Lung (tissue), 12 donors: ENCODE results near the gene IFNA6. TPM values are rescaled to one million over a fixed set of nuclear protein-coding genes. Genes with fewer than 3 reads are reported as not detected.

ENCODE experiments used
- ATAC-seq: fragments of 200-7000 bp; cut with Tn5 transposase; one replicate; pipeline ENCODE4 v1.9.1; 2020; ENCODE audit warnings: moderate number of reproducible peaks; ENCODE audit not compliant: insufficient read depth, low FRiP score
- DNase-seq, 3 donors: peaks; one replicate each; pipeline ENCODE4 v3.0.0-alpha.2; 2013 to 2017
- H3K27ac ChIP-seq, 2 donors: one replicate each; pipeline ENCODE4 v1.5.1; 2013; ENCODE audit warnings: mild to moderate bottlenecking in 2 of 2, moderate library complexity in 2 of 2, control low read depth in 1 of 2, inconsistent platforms in 1 of 2, low read depth in 1 of 2, low read length in 1 of 2
- H3K27me3 ChIP-seq, 3 donors: one replicate each; pipeline ENCODE4 v1.5.1; 2013; ENCODE audit warnings: low read length in 2 of 3; ENCODE audit not compliant: control insufficient read depth in 3 of 3, insufficient read depth in 3 of 3
- H3K36me3 ChIP-seq, 4 donors: one replicate each; pipeline ENCODE4 v1.5.1; 2013; ENCODE audit warnings: low read length in 4 of 4, mild to moderate bottlenecking in 1 of 4, moderate library complexity in 1 of 4; ENCODE audit not compliant: control insufficient read depth in 4 of 4, insufficient read depth in 4 of 4
- H3K4me1 ChIP-seq, 5 donors: one replicate each; pipeline ENCODE4 v1.5.1; 2013; ENCODE audit warnings: low read length in 5 of 5, mild to moderate bottlenecking in 2 of 5, moderate library complexity in 1 of 5; ENCODE audit not compliant: control insufficient read depth in 5 of 5, insufficient read depth in 5 of 5
- H3K4me3 ChIP-seq: one replicate; pipeline ENCODE4 v1.5.1; 2013; ENCODE audit warnings: mild to moderate bottlenecking, control low read depth, moderate library complexity
- H3K9ac ChIP-seq, 2 donors: one replicate each; pipeline ENCODE4 v1.5.1; 2013; ENCODE audit warnings: low read length in 2 of 2, control low read depth in 1 of 2; ENCODE audit not compliant: insufficient read depth in 1 of 2
- H3K9me3 ChIP-seq, 4 donors: one replicate each; pipeline ENCODE4 v1.5.1; 2013; ENCODE audit warnings: low read length in 3 of 4, mild to moderate bottlenecking in 1 of 4, moderate library complexity in 1 of 4; ENCODE audit not compliant: control insufficient read depth in 4 of 4, insufficient read depth in 3 of 4
- WGBS, 2 donors: extraction: QIAGEN DNeasy Blood & Tissue Kit; methylation state at CpG; one replicate each; pipeline ENCODE4 v1.1.7; 2013; 5-methylcytosine and 5-hydroxymethylcytosine counted together
- polyA plus RNA-seq, 2 donors: library from polyadenylated mRNA; stranded (reverse); fragments of 200-250 nt; gene quantifications; one replicate each; pipeline ENCODE4 v1.2.1, GENCODE V29; 2013
- total RNA-seq, 2 donors: library from RNA; depleted of rRNA in 1 of 2; stranded (reverse); fragments of >200 nt in 1 of 2; gene quantifications; one replicate each; pipeline ENCODE4 v1.2.1, GENCODE V29; 2014 to 2021
- TF ChIP-seq, protein P1 (sequence below): IDR thresholded peaks from 2 replicates; pipeline ENCODE4 v1.5.1; 2012; ENCODE audit warnings: mild to moderate bottlenecking; ENCODE audit errors: control extremely low read depth, extremely low read depth
- donor health status: control.
- donor health status: control.
- donor health status: Bipolar disorder and iron deficiency.
- donor health status: healthy.
- donor health status: DM: yes; HTN: yes; CAD: no.

IFNA6 gene
- total and polyA plus RNA-seq, 4 donors: not detected

DNA sequence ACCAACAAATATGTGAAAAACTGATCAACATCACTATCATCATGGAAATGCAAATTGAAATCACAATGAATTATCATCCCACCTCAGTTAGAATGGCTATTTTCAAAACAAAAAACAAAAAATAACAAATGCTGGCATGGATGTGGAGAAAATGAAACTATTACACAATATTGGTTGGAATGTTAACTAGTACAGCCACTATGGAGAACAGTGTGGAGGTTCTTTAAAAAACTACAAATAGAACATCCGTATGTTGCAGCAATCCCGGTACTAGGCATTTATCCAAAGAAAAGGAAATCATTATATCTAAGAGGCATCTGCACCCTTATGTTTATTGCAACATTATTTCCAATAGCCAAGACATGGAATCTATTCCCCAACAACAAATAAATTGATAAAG is 36.5 kb downstream of the IFNA6 start:
- TF ChIP-seq, protein P1, sequence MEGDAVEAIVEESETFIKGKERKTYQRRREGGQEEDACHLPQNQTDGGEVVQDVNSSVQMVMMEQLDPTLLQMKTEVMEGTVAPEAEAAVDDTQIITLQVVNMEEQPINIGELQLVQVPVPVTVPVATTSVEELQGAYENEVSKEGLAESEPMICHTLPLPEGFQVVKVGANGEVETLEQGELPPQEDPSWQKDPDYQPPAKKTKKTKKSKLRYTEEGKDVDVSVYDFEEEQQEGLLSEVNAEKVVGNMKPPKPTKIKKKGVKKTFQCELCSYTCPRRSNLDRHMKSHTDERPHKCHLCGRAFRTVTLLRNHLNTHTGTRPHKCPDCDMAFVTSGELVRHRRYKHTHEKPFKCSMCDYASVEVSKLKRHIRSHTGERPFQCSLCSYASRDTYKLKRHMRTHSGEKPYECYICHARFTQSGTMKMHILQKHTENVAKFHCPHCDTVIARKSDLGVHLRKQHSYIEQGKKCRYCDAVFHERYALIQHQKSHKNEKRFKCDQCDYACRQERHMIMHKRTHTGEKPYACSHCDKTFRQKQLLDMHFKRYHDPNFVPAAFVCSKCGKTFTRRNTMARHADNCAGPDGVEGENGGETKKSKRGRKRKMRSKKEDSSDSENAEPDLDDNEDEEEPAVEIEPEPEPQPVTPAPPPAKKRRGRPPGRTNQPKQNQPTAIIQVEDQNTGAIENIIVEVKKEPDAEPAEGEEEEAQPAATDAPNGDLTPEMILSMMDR: no peak
- Histone ChIP-seq H3K9me3 (no peaks in the 10 kb centered on the region), H3K4me1 (peaks cover 0 to 11% (median 0%) of the 10 kb centered on the region in 5 donors), H3K27me3 (peaks cover 0 to 3% (median 0%) of the 10 kb centered on the region in 3 donors), H3K36me3 (no peaks in the 10 kb centered on the region), H3K27ac (no peak overlapping the region), H3K4me3 (no peak overlapping the region), H3K9ac (no peak overlapping the region)
- DNase-seq (no peak), ATAC-seq (no peak)
- 76 to 83% methylated on average over 2 of the region's 2 CpGs for WGBS, 2 donors

DNA sequence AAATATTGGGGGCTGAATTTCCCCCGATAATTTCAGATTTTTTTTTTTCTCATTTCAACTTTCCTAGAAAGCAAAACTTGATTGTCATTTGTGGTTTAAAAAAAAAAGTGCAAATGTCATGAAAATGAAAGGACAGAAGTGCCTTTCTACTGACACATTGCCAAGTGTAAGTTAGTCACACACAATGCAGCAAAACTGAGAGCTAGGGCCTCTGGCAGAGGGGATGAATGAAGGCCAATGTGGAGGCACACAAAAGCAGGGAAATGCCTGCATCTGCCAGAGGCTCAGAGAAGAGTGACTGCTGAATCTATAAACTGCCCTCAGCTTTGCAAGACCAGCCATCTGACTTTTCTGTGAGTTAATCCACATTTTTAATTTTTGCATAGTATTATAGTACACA is 38.8 kb downstream of the IFNA6 start:
- peaks cover 0 to 4% (median 0%) of the 10 kb centered on the region in 3 donors for H3K27me3 ChIP-seq
- WGBS, 2 donors: 60 to 76% methylated on average over 1 of the region's 1 CpG
- ATAC-seq: no peak

DNA sequence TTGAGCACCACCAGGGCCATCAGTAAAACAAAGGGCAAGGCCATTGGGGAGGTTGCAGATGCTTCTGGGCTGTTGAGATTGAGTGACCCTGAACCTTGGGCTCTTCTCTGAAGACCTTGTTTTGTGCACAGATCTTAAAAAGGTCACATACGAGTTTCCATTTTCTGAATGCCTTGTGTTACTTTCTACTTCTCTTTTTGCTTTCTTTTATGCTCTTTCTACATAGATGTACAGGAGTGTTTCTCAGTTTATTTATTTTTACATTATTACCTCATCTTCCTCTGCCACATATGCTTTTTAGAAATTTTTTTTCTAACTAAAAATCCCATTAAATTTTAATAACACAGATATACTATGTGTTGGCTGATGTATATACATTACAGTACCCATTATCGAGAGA is 45.5 kb downstream of the IFNA6 start, which contains the start of gene IFNA5:
Gene IFNA5 (minus strand): TSS at position 101 of the 400 bp plus-strand sequence. CDS start 57 bp downstream, at position 44.
- Histone ChIP-seq H3K27me3 (peaks cover 0 to 4% (median 0%) of the 10 kb centered on the region in 3 donors), H3K9me3 (no peaks in the 10 kb centered on the region), H3K36me3 (no peaks in the 10 kb centered on the region), H3K27ac (no peak within 1 kb of the TSS), H3K9ac (no peak within 1 kb of the TSS), H3K4me3 (no peak within 1 kb of the TSS), H3K4me1 (no peaks in the 10 kb centered on the region)
- WGBS, 2 donors: 77 to 89% methylated on average over 2 of the region's 2 CpGs
- TF ChIP-seq, protein P1: no peak
- ATAC-seq: no peak
- DNase-seq: no peak

More for the DNA sequence above, 38.8 kb downstream of the IFNA6 start:
- no peaks in the 10 kb centered on the region for H3K36me3 ChIP-seq
- DNase-seq: no peak
- peaks cover 0 to 11% (median 0%) of the 10 kb centered on the region in 5 donors for H3K4me1 ChIP-seq
- TF ChIP-seq, protein P1: no peak
- no peak overlapping the region for H3K9ac ChIP-seq
- H3K9me3 ChIP-seq: no peaks in the 10 kb centered on the region
- no peak overlapping the region for H3K27ac ChIP-seq
- H3K4me3 ChIP-seq: no peak overlapping the region

Other genes starting within 250 kb of the IFNA6 start
- not detected for gene IFNW1, start 209.1 kb downstream of the IFNA6 start, total RNA-seq
- not detected for gene IFNW1, start 209.1 kb downstream of the IFNA6 start, polyA plus RNA-seq
- not detected for gene IFNA21, start 184.2 kb downstream of the IFNA6 start, total RNA-seq
- gene IFNA21, start 184.2 kb downstream of the IFNA6 start, polyA plus RNA-seq: not detected
- gene IFNA4, start 163.3 kb downstream of the IFNA6 start, total RNA-seq: not detected
- gene IFNA4, start 163.3 kb downstream of the IFNA6 start, polyA plus RNA-seq: not detected
- gene IFNA7, start 148.7 kb downstream of the IFNA6 start, total RNA-seq: not detected
- not detected for gene IFNA7, start 148.7 kb downstream of the IFNA6 start, polyA plus RNA-seq
- gene IFNA10, start 143.7 kb downstream of the IFNA6 start, total RNA-seq: not detected
- not detected for gene IFNA10, start 143.7 kb downstream of the IFNA6 start, polyA plus RNA-seq
- not detected for gene IFNA16, start 133.6 kb downstream of the IFNA6 start, total RNA-seq
- gene IFNA16, start 133.6 kb downstream of the IFNA6 start, polyA plus RNA-seq: not detected
- not detected for gene IFNA17, start 122.7 kb downstream of the IFNA6 start, total RNA-seq
- not detected for gene IFNA17, start 122.7 kb downstream of the IFNA6 start, polyA plus RNA-seq
- not detected for gene IFNA14, start 110.9 kb downstream of the IFNA6 start, total RNA-seq
- not detected for gene IFNA14, start 110.9 kb downstream of the IFNA6 start, polyA plus RNA-seq
- under 1 TPM in 1 of 2 donors, not detected in 1; 0.28 TPM for gene IFNA5, start 45.6 kb downstream of the IFNA6 start, total RNA-seq
- under 1 TPM in 1 of 2 donors, not detected in 1; 0.12 TPM for gene IFNA5, start 45.6 kb downstream of the IFNA6 start, polyA plus RNA-seq
- 10 to 100 TPM; 21.0 to 39.0 TPM for gene KLHL9, start 15.5 kb downstream of the IFNA6 start, total RNA-seq
- gene KLHL9, start 15.5 kb downstream of the IFNA6 start, polyA plus RNA-seq: 10 to 100 TPM in 1 of 2 donors, 1 to 10 TPM in 1; 6.5 to 10.5 TPM
- not detected for gene IFNA13, start 17.2 kb upstream of the IFNA6 start, total RNA-seq
- not detected for gene IFNA13, start 17.2 kb upstream of the IFNA6 start, polyA plus RNA-seq
- not detected for gene IFNA2, start 34.5 kb upstream of the IFNA6 start, total RNA-seq
- gene IFNA2, start 34.5 kb upstream of the IFNA6 start, polyA plus RNA-seq: not detected
- not detected for gene IFNA8, start 58.2 kb upstream of the IFNA6 start, total RNA-seq
- gene IFNA8, start 58.2 kb upstream of the IFNA6 start, polyA plus RNA-seq: not detected
- gene IFNA1, start 89.6 kb upstream of the IFNA6 start, total RNA-seq: not detected
- gene IFNA1, start 89.6 kb upstream of the IFNA6 start, polyA plus RNA-seq: under 1 TPM in 1 of 2 donors, not detected in 1; 0.22 TPM
- gene IFNE, start 131.4 kb upstream of the IFNA6 start, total RNA-seq: not detected
- gene IFNE, start 131.4 kb upstream of the IFNA6 start, polyA plus RNA-seq: under 1 TPM in 1 of 2 donors, not detected in 1; 0.20 TPM